DOHH2 (cell line): ENCODE data around the gene STX1B.

Experiments used
- EZH2phosphoT487 ChIP-seq: fragments of 200-600 bp; sonication (generic); IDR thresholded peaks from 2 replicates; pipeline ENCODE4 v1.6.1; 2017; ENCODE audit warnings: borderline replicate concordance, mild to moderate bottlenecking, antibody characterized with exemption, low read length, moderate library complexity, mixed read lengths
- TF ChIP-seq, protein P1 (sequence below): fragments of 200-600 bp; sonication (generic); IDR thresholded peaks from one replicate; pipeline ENCODE4 v1.5.1; 2014; ENCODE audit warnings: antibody characterized with exemption, mild to moderate bottlenecking, low read depth, low read length; ENCODE audit not compliant: poor library complexity, severe bottlenecking

GRCh38 chr16:30982548-30983288 lies 27.7 kb downstream of the STX1B start:
- TF ChIP-seq, protein P1, sequence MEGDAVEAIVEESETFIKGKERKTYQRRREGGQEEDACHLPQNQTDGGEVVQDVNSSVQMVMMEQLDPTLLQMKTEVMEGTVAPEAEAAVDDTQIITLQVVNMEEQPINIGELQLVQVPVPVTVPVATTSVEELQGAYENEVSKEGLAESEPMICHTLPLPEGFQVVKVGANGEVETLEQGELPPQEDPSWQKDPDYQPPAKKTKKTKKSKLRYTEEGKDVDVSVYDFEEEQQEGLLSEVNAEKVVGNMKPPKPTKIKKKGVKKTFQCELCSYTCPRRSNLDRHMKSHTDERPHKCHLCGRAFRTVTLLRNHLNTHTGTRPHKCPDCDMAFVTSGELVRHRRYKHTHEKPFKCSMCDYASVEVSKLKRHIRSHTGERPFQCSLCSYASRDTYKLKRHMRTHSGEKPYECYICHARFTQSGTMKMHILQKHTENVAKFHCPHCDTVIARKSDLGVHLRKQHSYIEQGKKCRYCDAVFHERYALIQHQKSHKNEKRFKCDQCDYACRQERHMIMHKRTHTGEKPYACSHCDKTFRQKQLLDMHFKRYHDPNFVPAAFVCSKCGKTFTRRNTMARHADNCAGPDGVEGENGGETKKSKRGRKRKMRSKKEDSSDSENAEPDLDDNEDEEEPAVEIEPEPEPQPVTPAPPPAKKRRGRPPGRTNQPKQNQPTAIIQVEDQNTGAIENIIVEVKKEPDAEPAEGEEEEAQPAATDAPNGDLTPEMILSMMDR: no peak
- TF ChIP-seq EZH2phosphoT487: no peak
